ENCODE measurements around the gene OR5H6.
A peak's percentile ranks its signal among the peaks of the same experiment; 100 is the strongest.
"Not testable (repeated sequence)": the region's sequence is repeated elsewhere in the genome, so short reads cannot be mapped to it uniquely, and the experiment has no call there.

Gene OR5H6

DNA sequence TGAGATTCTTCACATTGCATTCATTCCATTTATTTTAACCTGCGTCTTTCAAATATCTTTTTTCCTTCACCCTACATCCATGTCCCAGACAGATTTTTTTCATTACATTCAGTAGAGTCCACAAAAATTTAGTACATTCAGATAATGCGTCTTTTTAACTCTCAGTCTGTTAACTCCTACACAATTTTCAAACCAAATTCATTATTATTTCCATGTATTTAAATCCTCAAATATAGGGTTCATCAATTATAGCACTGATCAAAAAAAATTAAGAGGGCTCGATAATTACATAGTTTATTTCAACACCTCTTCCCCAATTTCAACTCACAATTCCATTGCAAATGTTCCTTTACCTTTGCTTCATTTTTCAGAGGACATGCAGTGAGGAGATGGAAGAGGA lies at the start of gene OR5H6:
Gene OR5H6 (plus strand): TSS at position 301 of the 400 bp plus-strand sequence. CDS start 89 bp downstream, at position 390.
- no peak for FAIRE-seq
- DNase-seq (ENCODE audit: low spot score), result no peak

DNA sequence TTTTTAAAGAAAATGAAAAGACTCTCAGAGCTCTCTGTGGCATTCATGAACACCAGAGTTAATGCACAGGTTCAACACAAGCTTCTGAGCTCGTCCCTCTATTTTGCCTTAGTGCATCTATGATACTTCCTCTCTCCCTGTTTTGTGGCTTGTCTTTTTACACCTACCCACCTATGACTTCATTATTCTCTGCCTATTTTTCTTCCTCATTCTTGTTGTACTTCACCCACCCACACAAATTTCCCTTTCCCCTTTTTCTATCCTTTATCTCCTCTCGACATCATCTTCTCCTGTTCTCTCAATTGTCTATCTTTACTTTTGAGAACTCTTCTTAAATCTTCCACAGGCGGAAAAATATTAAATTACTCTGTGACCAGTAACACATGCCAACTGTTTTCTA lies 49.0 kb upstream of the OR5H6 start:
- FAIRE-seq, result no peak
- no peak for DNase-seq (ENCODE audit: low spot score)

DNA sequence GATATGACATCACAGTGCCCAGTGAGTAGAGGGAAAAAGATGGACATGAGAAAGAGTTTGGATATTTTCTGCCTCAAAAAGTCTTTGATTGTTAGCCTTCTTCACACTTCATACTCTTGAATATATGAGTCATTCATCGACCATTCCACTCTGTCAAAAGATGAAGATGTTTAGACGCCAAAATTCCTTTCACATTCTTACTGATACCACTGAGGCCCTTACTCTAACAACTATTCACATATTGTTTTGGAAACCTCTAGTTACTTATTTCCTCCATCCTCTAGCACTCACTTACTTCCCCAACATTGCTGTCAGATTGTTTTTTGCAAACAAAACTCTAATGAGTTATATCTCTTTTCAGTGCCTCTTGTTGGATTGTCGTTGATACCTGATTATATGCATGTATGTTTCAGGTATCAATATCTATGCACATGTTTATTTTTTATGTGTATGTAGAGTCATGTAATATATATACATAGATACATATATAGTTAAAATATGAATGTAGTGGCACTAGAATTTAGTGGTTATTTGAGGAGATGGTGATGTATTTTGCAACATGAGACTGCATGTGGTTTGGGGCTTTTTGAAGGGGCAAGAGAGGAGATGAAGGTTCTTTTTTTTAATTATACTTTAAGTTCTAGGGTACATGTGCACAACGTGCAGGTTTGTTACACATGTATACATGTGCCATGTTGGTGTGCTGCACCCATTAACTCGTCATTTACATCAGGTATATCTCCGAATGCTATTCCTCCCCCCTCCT lies 40.0 kb upstream of the OR5H6 start:
- FAIRE-seq (no peak), DNase-seq (ENCODE audit: low spot score) (no peak)

DNA sequence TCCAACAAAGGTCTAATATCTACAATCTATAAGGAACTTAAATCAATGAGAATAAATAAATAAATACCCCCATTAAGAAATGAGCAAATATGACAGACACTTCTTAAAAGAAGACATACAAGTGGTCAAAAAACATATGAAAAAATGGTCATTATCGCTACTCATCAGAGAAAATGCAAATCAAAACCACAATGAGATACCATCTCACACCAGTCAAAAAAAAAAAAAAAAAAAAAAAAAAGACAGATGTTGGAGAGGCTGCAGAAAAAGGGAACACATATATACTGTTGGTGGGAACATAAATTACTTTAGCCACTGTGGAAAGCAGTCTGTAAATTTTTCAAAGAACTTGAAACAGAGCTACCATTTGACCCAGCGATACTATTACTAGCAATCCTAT lies 31.6 kb upstream of the OR5H6 start:
- DNase-seq (ENCODE audit: low spot score), result no peak
- no peak for FAIRE-seq

DNA sequence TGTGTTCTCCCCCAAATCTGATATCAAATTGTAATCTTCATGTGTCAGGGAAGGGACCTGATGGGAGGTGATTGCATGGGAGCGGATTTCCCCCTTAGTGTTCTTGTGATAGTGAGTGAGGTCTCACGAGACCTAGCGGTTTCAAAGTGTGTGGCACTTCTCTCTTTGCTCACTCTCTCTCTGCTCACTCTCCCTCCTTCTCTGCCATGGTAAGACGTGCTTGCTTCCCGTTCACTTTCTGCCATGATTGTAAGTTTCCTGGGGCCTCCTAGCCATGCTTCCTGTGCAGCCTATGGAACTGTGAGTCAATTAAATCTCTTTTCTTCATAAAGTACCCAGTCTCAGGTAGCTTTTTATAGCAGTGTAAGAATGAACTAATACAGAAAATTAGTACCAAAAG lies 30.6 kb upstream of the OR5H6 start:
- no peak for DNase-seq (ENCODE audit: low spot score)
- FAIRE-seq, result peak; percentile 74

DNA sequence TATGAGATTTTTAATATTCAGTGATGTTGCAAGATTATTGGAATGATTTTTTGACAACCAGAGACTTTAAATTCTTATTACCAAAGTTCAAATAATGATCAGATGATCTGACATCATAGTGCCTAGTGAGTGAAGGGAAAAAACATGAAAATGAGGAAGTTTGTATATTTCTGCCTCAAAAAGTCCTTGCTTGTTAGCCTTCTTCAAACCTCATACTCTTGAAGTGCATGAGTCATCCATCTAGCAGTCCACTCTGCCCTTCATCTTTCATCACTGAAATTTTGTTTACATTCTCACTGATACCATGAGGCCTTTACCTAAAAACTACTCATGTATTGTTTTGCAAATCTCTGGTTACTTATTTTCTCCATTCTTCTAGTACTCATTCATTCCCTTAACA lies 23.9 kb upstream of the OR5H6 start:
- DNase-seq (ENCODE audit: low spot score), result no peak
- no peak for FAIRE-seq

DNA sequence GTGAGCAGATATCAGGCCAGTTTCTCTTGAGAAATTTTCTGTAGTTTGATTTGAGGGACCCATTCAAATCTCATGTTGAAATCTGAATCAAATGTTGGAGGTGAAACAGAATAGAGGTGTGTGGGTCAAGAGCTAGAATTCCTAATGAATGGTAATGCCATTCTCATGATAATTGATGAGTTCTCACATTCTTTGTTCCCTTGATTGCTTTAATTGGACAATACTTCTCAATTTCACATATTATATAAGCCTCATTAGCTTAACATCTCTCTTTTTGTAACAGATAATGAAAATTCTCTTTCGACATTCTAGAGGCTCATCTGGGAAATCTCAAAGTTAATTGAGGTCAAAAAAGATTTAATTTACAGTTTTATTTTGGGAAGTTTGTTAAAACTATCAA lies 21.9 kb upstream of the OR5H6 start:
- FAIRE-seq, result no peak
- no peak for DNase-seq (ENCODE audit: low spot score)

DNA sequence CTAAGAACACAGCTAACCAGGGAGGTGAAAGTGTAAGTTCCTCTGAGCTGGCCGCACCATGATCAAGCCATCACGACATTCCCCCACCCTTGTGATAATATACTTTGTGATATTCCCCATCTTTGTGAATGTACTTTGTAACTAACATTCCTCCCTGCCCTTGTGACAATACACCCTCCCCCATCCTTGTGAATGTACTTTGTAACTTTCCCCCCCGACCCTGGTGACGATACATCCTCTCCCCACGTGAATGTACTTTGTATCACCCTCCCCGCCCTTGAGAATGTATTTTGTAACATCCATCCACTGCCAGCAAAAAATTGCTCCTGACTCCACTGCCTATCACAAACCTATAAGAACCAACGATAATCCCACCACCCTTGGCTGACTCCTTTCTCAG lies 20.2 kb upstream of the OR5H6 start:
- no peak for DNase-seq (ENCODE audit: low spot score)
- no peak for FAIRE-seq

DNA sequence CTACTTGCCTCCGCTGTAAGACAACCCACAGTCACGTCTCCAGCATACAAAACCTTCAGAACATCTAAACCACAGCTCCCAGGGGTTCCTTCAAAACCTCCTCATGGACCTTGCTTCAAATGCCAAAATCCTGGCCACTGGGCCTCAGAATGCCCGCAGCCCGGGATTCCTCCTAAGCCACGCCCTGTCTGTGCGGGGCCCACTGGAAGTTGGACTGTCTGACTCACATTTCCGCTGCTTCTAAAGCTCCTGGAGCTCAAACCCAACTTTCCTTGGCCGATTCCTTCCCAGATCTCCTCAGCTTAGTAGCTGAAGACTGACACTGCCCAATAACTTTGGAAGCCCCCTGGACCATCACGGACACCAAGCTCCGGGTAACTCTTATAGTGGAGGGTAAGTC lies 17.9 kb upstream of the OR5H6 start:
- DNase-seq (ENCODE audit: low spot score) (peak; percentile 18), FAIRE-seq (no peak)

DNA sequence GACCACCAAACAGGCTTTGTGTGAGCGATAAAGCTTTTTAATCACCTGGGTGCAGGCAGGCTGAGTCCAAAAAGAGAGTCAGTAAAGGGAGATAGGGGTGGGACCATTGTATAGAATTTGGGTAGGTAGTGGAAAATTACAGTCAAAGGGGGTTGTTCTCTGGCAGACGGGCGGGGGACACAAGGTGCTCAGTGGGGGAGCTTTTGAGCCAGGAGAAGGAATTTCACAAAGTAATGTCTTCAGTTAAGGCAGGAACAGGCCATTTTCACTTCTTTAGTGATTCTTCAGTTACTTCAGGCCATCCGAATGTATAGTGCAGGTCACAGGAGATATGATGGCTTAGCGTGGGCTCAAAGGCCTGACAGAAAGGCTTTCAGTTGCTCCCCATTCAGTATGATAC lies 8.0 kb upstream of the OR5H6 start:
- not testable (repeated sequence) for FAIRE-seq; DNase-seq (ENCODE audit: low spot score)

DNA sequence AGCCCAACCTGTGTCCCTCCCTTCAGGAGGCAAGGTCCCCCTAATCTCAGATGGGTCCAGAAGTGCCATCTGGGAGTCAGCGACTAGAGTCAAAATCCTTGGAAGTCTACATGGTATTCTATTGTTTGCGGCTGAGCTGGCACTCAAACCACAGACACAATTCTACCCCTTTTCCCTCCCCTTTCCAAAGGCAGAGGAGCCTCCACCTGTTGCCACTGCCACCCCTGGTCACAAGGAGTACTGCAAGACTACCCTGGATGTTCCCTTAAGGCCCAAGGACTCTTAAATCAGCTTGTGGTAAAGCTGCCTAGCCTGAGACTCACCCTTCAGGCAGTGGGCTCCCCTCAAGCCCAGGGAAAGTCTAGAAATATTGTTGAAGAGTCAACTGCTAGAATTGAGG lies 4.3 kb upstream of the OR5H6 start:
- FAIRE-seq (no peak), DNase-seq (ENCODE audit: low spot score) (no peak)

DNA sequence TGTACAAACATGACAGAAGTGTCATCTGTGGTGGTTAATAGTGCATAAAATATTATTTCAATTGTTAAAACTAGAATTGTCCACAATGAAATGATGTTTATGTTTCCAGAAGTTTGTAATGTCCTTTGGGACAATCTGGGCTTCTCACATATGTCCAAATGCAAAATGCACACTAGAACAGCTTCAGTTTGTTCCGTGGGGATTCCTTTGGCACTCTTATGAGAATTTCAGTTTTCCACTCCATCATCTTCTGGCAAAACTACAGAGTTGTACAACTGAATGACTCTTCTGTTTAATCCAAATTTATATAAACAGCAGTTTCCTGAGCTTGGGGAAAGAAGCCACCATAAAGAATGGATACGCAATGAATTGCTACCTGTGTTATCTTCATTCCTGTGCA lies 2.0 kb upstream of the OR5H6 start:
- DNase-seq (ENCODE audit: low spot score) (no peak), FAIRE-seq (no peak)

DNA sequence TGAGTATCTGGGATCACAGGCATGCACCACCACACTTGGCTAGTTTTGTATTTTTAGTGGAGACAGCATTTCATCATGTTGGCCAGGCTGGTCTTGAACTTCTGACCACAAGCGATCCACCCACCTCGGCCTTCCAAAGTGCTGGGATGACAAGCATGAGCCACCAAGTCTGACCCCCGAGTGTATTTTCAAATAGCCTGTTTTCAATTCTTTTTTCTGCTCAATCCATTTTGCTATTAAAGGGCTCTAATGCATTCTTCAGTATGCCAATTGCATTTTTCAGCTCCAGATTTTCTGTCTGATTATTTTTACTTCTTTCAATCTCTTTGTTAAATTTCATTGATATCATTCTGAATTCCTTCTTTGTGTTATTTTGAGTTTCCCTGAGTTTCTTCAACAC lies 5.8 kb downstream of the OR5H6 start:
- FAIRE-seq (no peak), DNase-seq (ENCODE audit: low spot score) (no peak)

DNA sequence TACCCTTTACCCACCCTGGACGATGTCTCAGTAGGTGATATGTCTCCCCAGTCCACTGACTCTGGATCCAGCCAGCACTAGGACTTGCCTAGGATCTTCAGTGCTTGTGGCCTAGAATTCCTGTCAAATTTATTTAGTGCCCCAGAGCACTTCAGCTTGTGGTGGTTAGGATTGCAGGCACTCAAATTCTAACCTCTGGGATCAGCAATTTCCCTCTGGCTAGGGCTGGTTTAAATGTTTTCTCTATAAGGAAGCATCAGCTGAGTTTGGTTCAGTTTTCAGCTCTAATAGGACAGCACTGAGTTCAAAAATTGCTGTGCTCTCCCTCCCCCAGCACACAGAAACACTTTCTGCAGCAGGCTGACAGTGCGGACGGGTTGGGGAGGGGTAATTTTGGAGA lies 8.1 kb downstream of the OR5H6 start:
- FAIRE-seq, result peak; percentile 42

DNA sequence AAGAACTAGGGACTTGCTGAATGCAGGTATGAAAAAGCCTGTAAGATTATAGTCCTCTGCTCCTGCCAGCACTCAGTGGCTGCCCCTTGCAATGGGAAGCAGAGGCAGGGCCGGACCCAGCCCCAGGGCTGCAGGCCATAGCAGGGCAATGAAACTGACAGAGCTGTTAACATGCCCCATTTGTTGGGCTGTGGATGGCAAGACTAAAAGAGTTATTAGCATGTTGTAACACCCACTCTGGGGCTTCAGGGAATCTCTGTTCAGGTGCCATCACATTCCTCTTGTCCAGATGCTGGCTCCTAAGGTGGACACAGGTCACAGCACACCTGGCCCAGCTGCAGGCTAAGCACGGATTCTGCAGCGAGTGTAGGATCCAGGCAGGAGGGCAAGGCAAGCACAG lies 10.9 kb downstream of the OR5H6 start:
- DNase-seq (ENCODE audit: low spot score), result no peak
- FAIRE-seq, result no peak

More for the DNA sequence above, 8.1 kb downstream of the OR5H6 start:
- DNase-seq (ENCODE audit: low spot score), result no peak

DNA sequence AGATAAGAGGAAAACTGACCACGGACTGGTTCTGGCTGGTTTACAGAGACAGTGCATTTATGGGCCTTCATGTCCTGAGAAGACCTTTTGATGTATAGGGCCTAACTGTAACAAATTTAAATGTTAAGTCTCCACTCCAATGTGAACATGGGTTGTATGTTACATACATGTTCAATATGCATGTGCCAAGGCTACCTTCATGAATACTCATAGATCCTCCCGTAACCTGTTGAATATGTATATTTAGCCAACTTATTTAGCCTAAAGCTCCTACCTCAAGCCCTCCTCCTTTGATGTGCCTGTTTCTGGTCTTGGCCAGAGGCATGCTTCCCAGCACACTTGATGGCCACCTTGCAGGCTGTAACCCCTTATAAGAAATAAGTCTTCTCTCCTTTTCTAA lies 18.2 kb downstream of the OR5H6 start, which contains the start of gene OR5H2:
Gene OR5H2 (plus strand): TSS at position 301 of the 400 bp plus-strand sequence. CDS start 398 bp downstream, outside the sequence.
- no peak for FAIRE-seq

DNA sequence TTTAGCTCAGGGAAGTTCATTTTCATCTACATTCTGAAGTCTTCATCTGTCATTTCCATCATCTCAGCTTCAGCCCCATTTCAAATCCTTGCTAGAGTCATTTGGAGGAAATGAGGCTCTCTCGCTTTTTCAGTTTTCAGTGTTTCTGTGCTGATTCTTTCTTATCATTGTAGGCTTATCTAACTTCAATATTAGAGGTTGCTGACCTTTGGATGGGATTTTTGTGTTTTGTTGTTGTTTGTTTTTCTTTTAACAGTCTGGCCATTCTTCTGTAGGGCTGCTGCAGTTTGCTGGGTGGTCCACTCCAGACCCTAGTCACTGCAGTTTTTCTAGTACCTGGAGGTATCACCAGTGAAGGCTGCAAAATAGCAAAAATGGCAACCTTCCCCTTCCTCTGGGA lies 26.9 kb downstream of the OR5H6 start:
- no peak for FAIRE-seq

More for the DNA sequence above, 18.2 kb downstream of the OR5H6 start, which contains the start of gene OR5H2:
- DNase-seq (ENCODE audit: low spot score), result no peak

DNA sequence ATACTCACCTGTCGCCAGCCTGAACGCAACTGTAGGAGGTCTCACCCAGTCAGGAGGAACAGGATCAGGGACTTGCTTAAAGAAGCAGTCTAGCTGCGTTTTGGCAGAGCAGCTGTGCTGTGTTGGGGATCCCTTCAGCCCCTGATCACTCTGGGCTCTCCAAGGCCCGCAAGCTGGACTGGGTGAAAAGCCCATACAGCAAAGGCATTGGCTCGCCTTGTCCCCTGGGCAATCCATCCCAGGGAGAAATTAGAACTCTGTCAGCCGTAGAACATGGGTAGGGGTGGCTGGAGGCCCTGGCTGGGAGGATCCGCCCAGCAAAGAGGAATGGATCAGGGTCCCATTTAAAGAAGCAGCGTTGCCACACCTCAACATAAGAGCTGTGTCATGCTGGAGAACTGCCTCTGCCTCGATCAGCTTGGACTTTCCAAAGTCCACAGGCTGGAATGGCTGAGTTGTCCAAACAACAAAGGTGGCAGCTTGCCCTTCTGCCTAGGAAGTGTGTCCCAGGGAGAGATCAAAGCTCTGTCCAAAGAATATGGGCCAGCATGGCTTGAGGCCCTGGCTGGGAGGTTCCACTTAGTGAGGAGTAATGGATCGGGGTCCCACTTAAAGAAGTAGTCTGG lies 27.4 kb downstream of the OR5H6 start:
- FAIRE-seq, result no peak
- no peak for DNase-seq (ENCODE audit: low spot score)

More for the DNA sequence above, 26.9 kb downstream of the OR5H6 start:
- no peak for DNase-seq (ENCODE audit: low spot score)
